K562 (cell line): ENCODE measurements around the gene NSG2. TPM values are rescaled to one million over a fixed set of nuclear protein-coding genes. Genes with fewer than 3 reads are reported as not detected.

ENCODE experiments used
- ATAC-seq: fragments of 200-7000 bp; cut with Tn5 transposase; 3 replicates; pipeline ENCODE4 v1.9.1; 2020; ENCODE audit warnings: moderate library complexity
- BruUV-seq: library from RNA; stranded (reverse); fragments of 400-500 nt; replicated peaks from 2 replicates; lab custom pipeline; 2021; lab: Mats Ljungman, UMichigan
- CTCF ChIA-PET: fragments of 300-600 bp; formaldehyde crosslinking; extraction: SDS; loops from one replicate; lab custom pipeline; 2021; ENCODE audit warnings: low intra/inter-chr PET ratio; lab: Yijun Ruan, JAX
- POLR2A ChIA-PET: fragments of 300-600, 350-650 bp; sonication (Branson Sonifier 250); formaldehyde crosslinking; extraction: SDS; loops from one replicate; lab custom pipeline; 2021; ENCODE audit warnings: antibody characterized with exemption, inconsistent platforms; lab: Yijun Ruan, JAX
- DNase-seq, 4 experiments: peaks; one replicate each; pipeline versions ENCODE4 v3.0.0 to v3.0.0-alpha.2; 2011 to 2018; ENCODE audit warnings: low spot score in 3 of 4, mixed read lengths in 3 of 4; ENCODE audit errors: extremely low read depth in 1 of 4
- FAIRE-seq: peaks from 2 replicates; lab custom pipeline; 2011; peaks lifted over from hg19 to GRCh38; lab: Jason Lieb, UNC
- H2AFZ ChIP-seq: 2 replicates; pipeline ENCODE4 v1.6.0; 2011; ENCODE audit warnings: low read depth, low read length, control low read depth, inconsistent platforms
- H3K27ac ChIP-seq: fragments of 200-600 bp; 3 replicates; pipeline ENCODE4 v1.8.0; 2011; ENCODE audit warnings: low read depth, mild to moderate bottlenecking, control low read depth, inconsistent platforms, low read length, moderate library complexity, mixed read lengths; ENCODE audit errors: extremely low read depth
- H3K27me3 ChIP-seq, 2 experiments: fragments of 300-600 bp in 1 of 2; 2 replicates in 1 of 2; 3 replicates in 1 of 2; pipeline versions ENCODE4 v1.6.0 to v1.8.0; 2011; ENCODE audit warnings: inconsistent platforms in 2 of 2, low read length in 2 of 2, mild to moderate bottlenecking in 1 of 2, mixed read lengths in 1 of 2, moderate library complexity in 1 of 2; ENCODE audit not compliant: control insufficient read depth in 2 of 2, insufficient read depth in 2 of 2
- H3K36me3 ChIP-seq: fragments of 300-600 bp; 3 replicates; pipeline ENCODE4 v1.8.0; 2011; ENCODE audit warnings: mild to moderate bottlenecking, low read length, inconsistent platforms; ENCODE audit not compliant: control insufficient read depth, insufficient read depth
- H3K4me1 ChIP-seq, 2 experiments: fragments of 200-600 bp in 1 of 2; replicated peaks in 1 of 2; 2 replicates in 1 of 2; 3 replicates in 1 of 2; pipeline versions ENCODE4 v1.5.1 to v1.8.0; 2011; ENCODE audit warnings: inconsistent platforms in 2 of 2, low read length in 2 of 2, mild to moderate bottlenecking in 1 of 2, mixed read lengths in 1 of 2, moderate library complexity in 1 of 2; ENCODE audit not compliant: control insufficient read depth in 2 of 2, insufficient read depth in 2 of 2
- H3K4me2 ChIP-seq: 2 replicates; pipeline ENCODE4 v1.6.1; 2011; ENCODE audit warnings: low read length, control low read depth, inconsistent platforms, mixed read lengths; ENCODE audit not compliant: insufficient read depth
- H3K4me3 ChIP-seq: fragments of 200-600 bp; sonication (generic), shearing (Covaris generic); 2 replicates; pipeline ENCODE4 v1.5.1; 2016; ENCODE audit warnings: control low read depth, inconsistent platforms
- H3K79me2 ChIP-seq: fragments of 200-600 bp; 3 replicates; pipeline ENCODE4 v1.8.0; 2011; ENCODE audit warnings: low read length, inconsistent platforms; ENCODE audit not compliant: control insufficient read depth, insufficient read depth
- H3K9ac ChIP-seq, 2 experiments: 2 replicates each; pipeline versions ENCODE4 v1.6.0 to v1.6.1; 2011; ENCODE audit warnings: low read depth in 2 of 2, low read length in 2 of 2, control low read depth in 1 of 2, inconsistent platforms in 1 of 2, mild to moderate bottlenecking in 1 of 2, mixed read lengths in 1 of 2; ENCODE audit not compliant: insufficient read depth in 1 of 2
- H3K9me1 ChIP-seq: one replicate; pipeline ENCODE4 v1.6.0; 2011; ENCODE audit warnings: inconsistent platforms, mild to moderate bottlenecking, low read length, moderate library complexity; ENCODE audit not compliant: control insufficient read depth, insufficient read depth
- H3K9me3 ChIP-seq: replicated peaks from 2 replicates; pipeline ENCODE4 v1.5.1; 2011; ENCODE audit warnings: low read depth, low read length, inconsistent platforms; ENCODE audit not compliant: control insufficient read depth, insufficient read depth
- H4K20me1 ChIP-seq: replicated peaks from 2 replicates; pipeline ENCODE4 v1.6.1; 2011; ENCODE audit warnings: low read length, inconsistent platforms, mixed read lengths; ENCODE audit not compliant: control insufficient read depth, insufficient read depth
- BHLHE40 ChIP-seq: IDR thresholded peaks from 2 replicates; pipeline ENCODE4 v1.6.1; 2011; ENCODE audit warnings: low read length, improper control_type of control experiment
- DDX20 ChIP-seq: fragments of 450-650 bp; IDR thresholded peaks from 2 replicates; pipeline ENCODE4 v1.6.1; 2016; ENCODE audit warnings: missing genetic modification characterization, low read depth, mild to moderate bottlenecking, missing compliant biosample characterization, moderate library complexity
- FOSL1 ChIP-seq: fragments of 200-800 bp; sonication (Bioruptor generic); conservative IDR thresholded peaks from 2 replicates; pipeline ENCODE4 v1.6.1; 2016; ENCODE audit warnings: missing genetic modification characterization, missing compliant biosample characterization
- KLF6 ChIP-seq: fragments of 250-450 bp; sonication (Bioruptor Pico); IDR thresholded peaks from 2 replicates; pipeline ENCODE4 v1.4.0; 2020; ENCODE audit warnings: mild to moderate bottlenecking, moderate library complexity, borderline replicate concordance
- SNAPC5 ChIP-seq: fragments of 250-450 bp; sonication (Bioruptor Pico); IDR thresholded peaks from 2 replicates; pipeline ENCODE4 v1.8.0; 2021; ENCODE audit warnings: moderate library complexity, mild to moderate bottlenecking, inconsistent platforms
- SNRNP70 ChIP-seq: fragments of 200-400 bp; formaldehyde crosslinking; optimal IDR thresholded peaks from 2 replicates; pipeline ENCODE3; 2017; ENCODE audit warnings: low read depth, low read length
- TARDBP ChIP-seq: fragments of 450-650 bp; IDR thresholded peaks from 2 replicates; pipeline ENCODE4 v1.6.1; 2016
- TCF7L2 ChIP-seq: fragments of 150-350 bp; IDR thresholded peaks from 2 replicates; pipeline ENCODE4 v1.6.1; 2016; ENCODE audit warnings: low read depth, mild to moderate bottlenecking, low read length, moderate library complexity
- TEAD2 ChIP-seq: fragments of 450-650 bp; IDR thresholded peaks from 2 replicates; pipeline ENCODE4 v1.6.1; 2016; ENCODE audit warnings: missing genetic modification characterization, control low read depth, missing compliant biosample characterization
- ZFP91 ChIP-seq: sonication (generic); formaldehyde crosslinking; IDR thresholded peaks from 2 replicates; pipeline ENCODE4 v1.8.0; 2022; ENCODE audit warnings: mild to moderate bottlenecking, missing genetic modification reagents
- ZNF175 ChIP-seq: fragments of 200-800 bp; sonication (Bioruptor generic); IDR thresholded peaks from 2 replicates; pipeline ENCODE4 v1.6.1; 2016; ENCODE audit warnings: low read depth, mild to moderate bottlenecking, missing genetic modification characterization, missing compliant biosample characterization
- ZNF717 ChIP-seq: fragments of 250-450 bp; sonication (Bioruptor Pico); IDR thresholded peaks from 2 replicates; pipeline ENCODE4 v1.5.0; 2021
- ZNF830 ChIP-seq: fragments of 250-450 bp; sonication (Bioruptor Pico); IDR thresholded peaks from 2 replicates; pipeline ENCODE4 v1.5.0; 2021; ENCODE audit warnings: mild to moderate bottlenecking
- WGBS: fragments of 100-300 bp; shearing (Covaris generic); methylation state at CpG from one replicate; pipeline ENCODE4 v1.1.6; 2016; ENCODE audit warnings: low coverage, mixed read lengths; ENCODE audit not compliant: insufficient coverage; ENCODE audit errors: missing lambda C conversion rate; 5-methylcytosine and 5-hydroxymethylcytosine counted together
- in situ Hi-C: fragments of 300-500 bp; cut with MboI; formaldehyde crosslinking; loops from 4 replicates; pipeline ENCODE4 v1.15.0; 2018; ENCODE audit warnings: inconsistent platforms, mixed read lengths
- intact Hi-C: fragments of 100-400 bp; cut with micrococcal nuclease; formaldehyde crosslinking; loops from 2 replicates; pipeline ENCODE4 v1.14.2; 2022
- polyA plus RNA-seq, 8 experiments: library from polyadenylated mRNA; depleted of rRNA in 4 of 8; stranded (reverse) in 5 of 8; unstranded in 3 of 8; fragments of >200 nt; fragmentation: Nextera tagmentation in 2 of 8; fragmentation: Illumina TruSeq in 1 of 8; extraction: Ambion mirVana in 2 of 8; extraction: Trizol in 1 of 8; gene quantifications; 2 replicates each; pipeline versions ENCODE4 v1.2.1 to v1.2.3, GENCODE V29; 2011 to 2014; ENCODE audit warnings: inconsistent platforms in 1 of 8, missing spikeins in 1 of 8
- total RNA-seq, 7 experiments: library from RNA; depleted of rRNA in 6 of 7; stranded (reverse); fragments of >200 nt in 6 of 7; fragmentation: Illumina TruSeq in 2 of 7; extraction: Trizol in 2 of 7; gene quantifications; 2 replicates each; pipeline versions ENCODE4 v1.2.1 to v1.2.3, GENCODE V29; 2011 to 2021; ENCODE audit warnings: low replicate concordance in 1 of 7
- TF ChIP-seq, protein P1 (sequence below): sonication (generic); formaldehyde crosslinking; IDR thresholded peaks from 2 replicates; pipeline ENCODE4 v1.5.0; 2020; ENCODE audit warnings: missing genetic modification reagents
- TF ChIP-seq, protein P2 (sequence below), 2 experiments: fragments of 450-650 bp; IDR thresholded peaks; 2 replicates each; pipeline ENCODE4 v1.6.1; 2016
- TF ChIP-seq, protein P3 (sequence below): sonication (generic); formaldehyde crosslinking; IDR thresholded peaks from 2 replicates; pipeline ENCODE4 v1.8.0; 2022; ENCODE audit warnings: mild to moderate bottlenecking, missing genetic modification reagents
- TF ChIP-seq, protein P4 (sequence below): fragments of 250-450 bp; sonication (Bioruptor Pico); IDR thresholded peaks from 2 replicates; pipeline ENCODE4 v1.6.1; 2021; ENCODE audit warnings: mild to moderate bottlenecking

The NSG2 gene
- total and polyA plus RNA-seq, 9 of the 15 experiments (the other 6 are each of a cell fraction or from before 2014, with no cell fraction given), result not detected

GRCh38 chr5:174147551-174147950, 102.0 kb downstream of the NSG2 start:
- in situ Hi-C loops (no loop called here), intact Hi-C loops (no loop called here)
- no peak overlapping the region for H3K9ac ChIP-seq
- FAIRE-seq (no peak), ATAC-seq (no peak), DNase-seq (no peak)
- no peak overlapping the region for H3K4me3 ChIP-seq
- ChIA-PET CTCF (no interaction called here), POLR2A (no interaction called here)
- peaks cover 3% of the 10 kb centered on the region for H3K9me1 ChIP-seq
- no peak overlapping the region for H3K27ac ChIP-seq
- no peaks in the 10 kb centered on the region for H3K79me2 ChIP-seq
- H3K27me3 ChIP-seq, result peaks cover 0 to 8% of the 10 kb centered on the region in 2 experiments; a peak in 2 of 5 replicates
- H3K4me2 ChIP-seq, result no peak overlapping the region
- no peaks in the 10 kb centered on the region for H3K36me3 ChIP-seq
- H3K4me1 ChIP-seq, result no peaks in the 10 kb centered on the region
- no peaks in the 10 kb centered on the region for H3K9me3 ChIP-seq
- H4K20me1 ChIP-seq, result no peaks in the 10 kb centered on the region
- no TSS peak for BruUV-seq
- 0% methylated on average over 2 of the region's 2 CpGs for WGBS
- H2AFZ ChIP-seq, result no peak overlapping the region
- TF ChIP-seq TARDBP, result no peak
- TF ChIP-seq TEAD2 (tag), result no peak
- TF ChIP-seq, protein P1, sequence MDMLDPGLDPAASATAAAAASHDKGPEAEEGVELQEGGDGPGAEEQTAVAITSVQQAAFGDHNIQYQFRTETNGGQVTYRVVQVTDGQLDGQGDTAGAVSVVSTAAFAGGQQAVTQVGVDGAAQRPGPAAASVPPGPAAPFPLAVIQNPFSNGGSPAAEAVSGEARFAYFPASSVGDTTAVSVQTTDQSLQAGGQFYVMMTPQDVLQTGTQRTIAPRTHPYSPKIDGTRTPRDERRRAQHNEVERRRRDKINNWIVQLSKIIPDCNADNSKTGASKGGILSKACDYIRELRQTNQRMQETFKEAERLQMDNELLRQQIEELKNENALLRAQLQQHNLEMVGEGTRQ, result no peak
- no peak for TF ChIP-seq TCF7L2
- TF ChIP-seq, protein P2, sequence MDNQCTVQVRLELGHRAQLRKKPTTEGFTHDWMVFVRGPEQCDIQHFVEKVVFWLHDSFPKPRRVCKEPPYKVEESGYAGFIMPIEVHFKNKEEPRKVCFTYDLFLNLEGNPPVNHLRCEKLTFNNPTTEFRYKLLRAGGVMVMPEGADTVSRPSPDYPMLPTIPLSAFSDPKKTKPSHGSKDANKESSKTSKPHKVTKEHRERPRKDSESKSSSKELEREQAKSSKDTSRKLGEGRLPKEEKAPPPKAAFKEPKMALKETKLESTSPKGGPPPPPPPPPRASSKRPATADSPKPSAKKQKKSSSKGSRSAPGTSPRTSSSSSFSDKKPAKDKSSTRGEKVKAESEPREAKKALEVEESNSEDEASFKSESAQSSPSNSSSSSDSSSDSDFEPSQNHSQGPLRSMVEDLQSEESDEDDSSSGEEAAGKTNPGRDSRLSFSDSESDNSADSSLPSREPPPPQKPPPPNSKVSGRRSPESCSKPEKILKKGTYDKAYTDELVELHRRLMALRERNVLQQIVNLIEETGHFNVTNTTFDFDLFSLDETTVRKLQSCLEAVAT (IDR thresholded peaks at IDR 0.05), result no peak
- no peak for TF ChIP-seq DDX20 (tag)
- no peak for TF ChIP-seq SNRNP70
- TF ChIP-seq ZFP91 (CRISPR knock-in tag), result no peak
- no peak for TF ChIP-seq KLF6
- no peak for TF ChIP-seq SNAPC5
- no peak for TF ChIP-seq ZNF717 (CRISPR knock-in tag)
- no peak for TF ChIP-seq ZNF830 (CRISPR knock-in tag)
- TF ChIP-seq BHLHE40, result no peak
- TF ChIP-seq FOSL1, result no peak
- TF ChIP-seq, protein P3, sequence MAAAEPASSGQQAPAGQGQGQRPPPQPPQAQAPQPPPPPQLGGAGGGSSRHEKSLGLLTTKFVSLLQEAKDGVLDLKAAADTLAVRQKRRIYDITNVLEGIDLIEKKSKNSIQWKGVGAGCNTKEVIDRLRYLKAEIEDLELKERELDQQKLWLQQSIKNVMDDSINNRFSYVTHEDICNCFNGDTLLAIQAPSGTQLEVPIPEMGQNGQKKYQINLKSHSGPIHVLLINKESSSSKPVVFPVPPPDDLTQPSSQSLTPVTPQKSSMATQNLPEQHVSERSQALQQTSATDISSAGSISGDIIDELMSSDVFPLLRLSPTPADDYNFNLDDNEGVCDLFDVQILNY (CRISPR knock-in tag), result no peak
- TF ChIP-seq, protein P4, sequence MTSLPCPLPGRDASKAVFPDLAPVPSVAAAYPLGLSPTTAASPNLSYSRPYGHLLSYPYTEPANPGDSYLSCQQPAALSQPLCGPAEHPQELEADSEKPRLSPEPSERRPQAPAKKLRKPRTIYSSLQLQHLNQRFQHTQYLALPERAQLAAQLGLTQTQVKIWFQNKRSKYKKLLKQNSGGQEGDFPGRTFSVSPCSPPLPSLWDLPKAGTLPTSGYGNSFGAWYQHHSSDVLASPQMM (CRISPR knock-in tag), result no peak
- no peak for TF ChIP-seq ZNF175 (CRISPR knock-in tag)
